Astrocyte (in vitro differentiated cells and primary cell): ENCODE data around the gene ELMO2. TPM values are rescaled to one million over a fixed set of nuclear protein-coding genes. Genes with fewer than 3 reads are reported as not detected.

Source experiments
- DNase-seq: peaks from one replicate; pipeline ENCODE4 v3.0.0-alpha.2; 2010; ENCODE audit warnings: low read depth
- FAIRE-seq: peaks from 2 replicates; lab custom pipeline; 2011; peaks lifted over from hg19 to GRCh38; lab: Jason Lieb, UNC
- H2AFZ ChIP-seq: 2 replicates; pipeline ENCODE4 v1.6.0; 2012; ENCODE audit warnings: low read depth, low read length, inconsistent platforms
- H3K27ac ChIP-seq: 2 replicates; pipeline ENCODE4 v1.5.1; 2011; ENCODE audit warnings: low read depth, low read length, inconsistent platforms
- H3K27me3 ChIP-seq: 2 replicates; pipeline ENCODE4 v1.6.0; 2011; ENCODE audit warnings: low read length, inconsistent platforms; ENCODE audit not compliant: insufficient read depth
- H3K36me3 ChIP-seq: 2 replicates; pipeline ENCODE4 v1.5.1; 2011; ENCODE audit warnings: low read length, inconsistent platforms; ENCODE audit not compliant: insufficient read depth
- H3K4me1 ChIP-seq: 2 replicates; pipeline ENCODE4 v1.5.1; 2011; ENCODE audit warnings: low read length, inconsistent platforms; ENCODE audit not compliant: insufficient read depth
- H3K4me2 ChIP-seq: 2 replicates; pipeline ENCODE4 v1.6.0; 2012; ENCODE audit warnings: low read length, inconsistent platforms
- H3K4me3 ChIP-seq: 2 replicates; pipeline ENCODE4 v1.5.1; 2011; ENCODE audit warnings: low read depth, mild to moderate bottlenecking, low read length, inconsistent platforms; ENCODE audit not compliant: insufficient read depth
- H3K79me2 ChIP-seq: 2 replicates; pipeline ENCODE4 v1.6.0; 2012; ENCODE audit warnings: mild to moderate bottlenecking, low read length, inconsistent platforms; ENCODE audit not compliant: insufficient read depth
- H3K9ac ChIP-seq: 2 replicates; pipeline ENCODE4 v1.6.0; 2012; ENCODE audit warnings: mild to moderate bottlenecking, low read length, inconsistent platforms
- H3K9me3 ChIP-seq: 2 replicates; pipeline ENCODE4 v1.5.1; 2012; ENCODE audit warnings: low read depth, mild to moderate bottlenecking, low read length, inconsistent platforms; ENCODE audit not compliant: insufficient read depth
- H4K20me1 ChIP-seq: 2 replicates; pipeline ENCODE4 v1.6.0; 2012; ENCODE audit warnings: low read length, inconsistent platforms; ENCODE audit not compliant: insufficient read depth
- H3K27ac Mint-ChIP-seq: one replicate; pipeline ENCODE4 v1.8.0; 2021; ENCODE audit warnings: mild to moderate bottlenecking, mixed read lengths; ENCODE audit not compliant: unreplicated experiment
- H3K27me3 Mint-ChIP-seq: one replicate; pipeline ENCODE4 v1.8.0; 2021; ENCODE audit warnings: low read depth, mixed read lengths; ENCODE audit not compliant: unreplicated experiment
- H3K36me3 Mint-ChIP-seq: one replicate; pipeline ENCODE4 v1.8.0; 2021; ENCODE audit warnings: low read depth, mixed read lengths; ENCODE audit not compliant: unreplicated experiment
- H3K4me1 Mint-ChIP-seq: one replicate; pipeline ENCODE4 v1.8.0; 2021; ENCODE audit warnings: low read depth, mixed read lengths; ENCODE audit not compliant: unreplicated experiment
- H3K4me3 Mint-ChIP-seq: one replicate; pipeline ENCODE4 v1.8.0; 2021; ENCODE audit warnings: mild to moderate bottlenecking, moderate library complexity, mixed read lengths; ENCODE audit not compliant: unreplicated experiment
- H3K9me3 Mint-ChIP-seq: one replicate; pipeline ENCODE4 v1.8.0; 2021; ENCODE audit warnings: mild to moderate bottlenecking, mixed read lengths; ENCODE audit not compliant: unreplicated experiment
- EZH2 ChIP-seq: IDR thresholded peaks from 2 replicates; pipeline ENCODE4 v1.6.1; 2012; ENCODE audit warnings: mild to moderate bottlenecking, low read length, inconsistent platforms; ENCODE audit not compliant: insufficient read depth
- total RNA-seq: library from RNA; stranded (reverse); gene quantifications from 2 replicates; pipeline ENCODE4 v1.2.1, GENCODE V29; 2021
- TF ChIP-seq, protein P1 (sequence below): IDR thresholded peaks from 2 replicates; pipeline ENCODE4 v1.5.1; 2011; ENCODE audit warnings: low read depth, mild to moderate bottlenecking, inconsistent platforms, low read length, moderate library complexity; ENCODE audit not compliant: insufficient read depth

ELMO2 gene
- total RNA-seq, 1 donor from 2014 or later, result 53.4 TPM

DNA sequence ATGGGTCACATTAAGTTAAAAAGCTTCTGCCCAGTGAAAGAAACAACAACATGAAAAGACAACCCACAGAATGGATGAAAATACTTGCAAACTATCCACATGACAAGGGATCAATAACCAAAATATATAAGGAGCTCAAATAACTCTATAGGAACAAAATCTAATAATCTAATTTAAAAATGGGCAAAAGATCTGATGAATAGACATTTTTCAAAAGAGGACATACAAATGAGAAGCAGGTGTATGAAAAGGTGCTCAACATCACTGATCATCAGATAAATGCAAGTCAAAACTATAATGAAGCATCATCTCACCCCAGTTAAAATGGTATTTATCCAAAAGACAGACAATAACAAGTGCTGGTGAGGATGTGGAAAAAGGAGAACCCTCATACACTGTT, 21.0 kb upstream of the ELMO2 start:
- Histone ChIP-seq H3K4me1 (no peaks in the 10 kb centered on the region), H3K9me3 (no peaks in the 10 kb centered on the region), H3K27me3 (peaks cover 23% of the 10 kb centered on the region), H3K36me3 (no peaks in the 10 kb centered on the region), H3K79me2 (no peaks in the 10 kb centered on the region), H3K9ac (no peak overlapping the region), H2AFZ (no peak overlapping the region), H3K4me3 (no peak overlapping the region), H3K27ac (no peak overlapping the region), H4K20me1 (no peaks in the 10 kb centered on the region), H3K4me2 (no peak overlapping the region)
- Mint-ChIP-seq H3K27me3 (peaks cover 3% of the 10 kb centered on the region), H3K4me3 (no peak overlapping the region), H3K27ac (no peak overlapping the region), H3K4me1 (no peaks in the 10 kb centered on the region), H3K9me3 (no peaks in the 10 kb centered on the region), H3K36me3 (no peaks in the 10 kb centered on the region)
- TF ChIP-seq EZH2, result no peak
- TF ChIP-seq, protein P1, sequence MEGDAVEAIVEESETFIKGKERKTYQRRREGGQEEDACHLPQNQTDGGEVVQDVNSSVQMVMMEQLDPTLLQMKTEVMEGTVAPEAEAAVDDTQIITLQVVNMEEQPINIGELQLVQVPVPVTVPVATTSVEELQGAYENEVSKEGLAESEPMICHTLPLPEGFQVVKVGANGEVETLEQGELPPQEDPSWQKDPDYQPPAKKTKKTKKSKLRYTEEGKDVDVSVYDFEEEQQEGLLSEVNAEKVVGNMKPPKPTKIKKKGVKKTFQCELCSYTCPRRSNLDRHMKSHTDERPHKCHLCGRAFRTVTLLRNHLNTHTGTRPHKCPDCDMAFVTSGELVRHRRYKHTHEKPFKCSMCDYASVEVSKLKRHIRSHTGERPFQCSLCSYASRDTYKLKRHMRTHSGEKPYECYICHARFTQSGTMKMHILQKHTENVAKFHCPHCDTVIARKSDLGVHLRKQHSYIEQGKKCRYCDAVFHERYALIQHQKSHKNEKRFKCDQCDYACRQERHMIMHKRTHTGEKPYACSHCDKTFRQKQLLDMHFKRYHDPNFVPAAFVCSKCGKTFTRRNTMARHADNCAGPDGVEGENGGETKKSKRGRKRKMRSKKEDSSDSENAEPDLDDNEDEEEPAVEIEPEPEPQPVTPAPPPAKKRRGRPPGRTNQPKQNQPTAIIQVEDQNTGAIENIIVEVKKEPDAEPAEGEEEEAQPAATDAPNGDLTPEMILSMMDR, result no peak
- DNase-seq, result no peak
- no peak for FAIRE-seq

DNA sequence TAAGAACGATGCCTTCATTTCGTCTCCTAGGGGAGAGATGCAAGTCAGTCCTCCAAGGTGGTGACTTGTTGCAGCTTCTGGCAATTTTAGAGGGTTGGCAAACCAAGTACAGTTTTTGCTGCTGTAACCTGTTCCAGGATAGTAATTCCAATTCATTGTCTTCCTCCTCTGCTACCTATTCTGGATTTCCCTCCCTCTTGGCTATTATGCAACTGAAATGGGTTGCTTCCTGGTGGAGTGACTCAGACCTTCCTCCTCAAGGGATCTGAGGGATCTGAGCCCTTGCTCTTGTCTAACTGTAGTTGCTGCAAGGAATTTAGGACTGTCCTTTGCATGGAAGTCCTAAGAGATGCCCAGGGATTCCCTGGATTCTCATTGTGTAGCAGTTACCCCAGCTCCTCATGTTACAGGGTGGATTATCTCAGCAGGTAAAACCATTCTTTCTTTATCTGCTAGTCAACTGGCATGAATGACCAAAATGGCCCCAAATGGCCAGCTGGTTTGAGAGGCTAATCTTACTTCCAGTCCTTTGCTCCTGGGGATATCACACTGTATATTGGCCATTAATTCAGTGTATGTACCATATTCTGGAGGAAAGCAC, 17.6 kb upstream of the ELMO2 start:
- H3K27ac Mint-ChIP-seq, result no peak overlapping the region
- H3K4me1 Mint-ChIP-seq, result no peaks in the 10 kb centered on the region
- DNase-seq, result no peak
- no peaks in the 10 kb centered on the region for H3K9me3 Mint-ChIP-seq
- Histone ChIP-seq H3K27ac (no peak overlapping the region), H2AFZ (no peak overlapping the region), H3K79me2 (no peaks in the 10 kb centered on the region), H3K4me2 (no peak overlapping the region), H3K9me3 (no peaks in the 10 kb centered on the region), H3K4me1 (peaks cover 4% of the 10 kb centered on the region), H4K20me1 (no peaks in the 10 kb centered on the region), H3K27me3 (peaks cover 13% of the 10 kb centered on the region), H3K9ac (no peak overlapping the region), H3K36me3 (no peaks in the 10 kb centered on the region), H3K4me3 (no peak overlapping the region)
- H3K27me3 Mint-ChIP-seq, result no peaks in the 10 kb centered on the region
- no peak for FAIRE-seq
- no peaks in the 10 kb centered on the region for H3K36me3 Mint-ChIP-seq
- H3K4me3 Mint-ChIP-seq, result no peak overlapping the region
- TF ChIP-seq EZH2, result no peak
- TF ChIP-seq, protein P1, result no peak

DNA sequence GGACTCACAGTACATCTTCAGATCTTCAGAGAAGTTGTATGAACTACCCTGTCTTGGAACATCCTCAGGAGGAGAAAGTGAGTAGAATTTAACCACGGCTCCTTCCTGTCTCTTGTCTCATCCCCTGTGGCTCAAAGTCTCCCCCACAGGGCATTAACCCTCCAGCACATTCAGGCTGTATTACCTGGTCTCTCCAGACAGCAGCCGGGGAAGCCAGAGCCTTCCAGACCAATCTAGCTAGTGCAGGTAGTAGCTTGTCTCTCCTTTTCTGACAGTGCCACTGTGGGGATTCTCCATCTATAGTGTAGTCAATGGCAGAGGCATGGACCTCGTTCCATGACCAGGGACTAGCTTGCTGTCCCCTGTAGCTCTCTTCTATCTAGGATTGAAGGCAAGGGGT, 16.9 kb upstream of the ELMO2 start:
- Mint-ChIP-seq H3K36me3 (no peaks in the 10 kb centered on the region), H3K27ac (no peak overlapping the region), H3K27me3 (no peaks in the 10 kb centered on the region), H3K9me3 (no peaks in the 10 kb centered on the region), H3K4me1 (no peaks in the 10 kb centered on the region), H3K4me3 (no peak overlapping the region)
- Histone ChIP-seq H3K79me2 (no peaks in the 10 kb centered on the region), H3K27ac (no peak overlapping the region), H4K20me1 (no peaks in the 10 kb centered on the region), H3K4me1 (peaks cover 4% of the 10 kb centered on the region), H3K36me3 (no peaks in the 10 kb centered on the region), H3K4me2 (no peak overlapping the region), H3K9ac (no peak overlapping the region), H3K27me3 (peaks cover 13% of the 10 kb centered on the region), H3K4me3 (no peak overlapping the region), H3K9me3 (no peaks in the 10 kb centered on the region), H2AFZ (no peak overlapping the region)
- FAIRE-seq, result no peak
- TF ChIP-seq EZH2, result no peak
- TF ChIP-seq, protein P1, result no peak
- no peak for DNase-seq
